HepG2 (cell line): Measurements from ENCODE around the gene ABCG8. TPM values are rescaled to one million over a fixed set of nuclear protein-coding genes. Genes with fewer than 3 reads are reported as not detected.

ENCODE experiments used
- ETV6 ChIP-seq: sonication (generic); formaldehyde crosslinking; conservative IDR thresholded peaks from 2 replicates; pipeline ENCODE4 v1.4.0; 2020; ENCODE audit warnings: missing genetic modification reagents
- RBFOX2 ChIP-seq: fragments of 200-400 bp; formaldehyde crosslinking; IDR thresholded peaks from 2 replicates; pipeline ENCODE4 v1.6.1; 2017; ENCODE audit warnings: low read depth, mild to moderate bottlenecking, low read length
- WIZ ChIP-seq: sonication (generic); formaldehyde crosslinking; IDR thresholded peaks from 2 replicates; pipeline ENCODE4 v1.5.1; 2020; ENCODE audit warnings: mild to moderate bottlenecking, missing genetic modification reagents
- ZFP36L1 ChIP-seq: sonication (generic); formaldehyde crosslinking; IDR thresholded peaks from 2 replicates; pipeline ENCODE4 v1.8.0; 2022; ENCODE audit warnings: mild to moderate bottlenecking, missing genetic modification reagents, moderate library complexity
- ZFP82 ChIP-seq: sonication (generic); formaldehyde crosslinking; IDR thresholded peaks from 2 replicates; pipeline ENCODE4 v1.5.1; 2020; ENCODE audit warnings: mild to moderate bottlenecking, missing genetic modification reagents, borderline replicate concordance
- ZIK1 ChIP-seq: sonication (generic); formaldehyde crosslinking; IDR thresholded peaks from 2 replicates; pipeline ENCODE4 v1.5.0; 2020; ENCODE audit warnings: mild to moderate bottlenecking, low read depth, missing genetic modification reagents, borderline replicate concordance
- ZKSCAN5 ChIP-seq: sonication (generic); formaldehyde crosslinking; IDR thresholded peaks from 2 replicates; pipeline ENCODE4 v1.5.1; 2020; ENCODE audit warnings: mild to moderate bottlenecking, missing genetic modification reagents
- ZNF124 ChIP-seq: sonication (generic); formaldehyde crosslinking; IDR thresholded peaks from 2 replicates; pipeline ENCODE4 v1.4.0; 2020; ENCODE audit warnings: missing genetic modification reagents
- ZNF136 ChIP-seq: sonication (generic); formaldehyde crosslinking; IDR thresholded peaks from 2 replicates; pipeline ENCODE4 v1.8.1; 2022; ENCODE audit warnings: low read depth, mild to moderate bottlenecking, moderate library complexity, missing genetic modification reagents
- polyA plus RNA-seq, 8 experiments: library from polyadenylated mRNA; depleted of rRNA in 3 of 8; stranded (reverse) in 7 of 8; unstranded in 1 of 8; fragments of >200 nt; fragmentation: Illumina TruSeq in 4 of 8; extraction: Trizol in 4 of 8; gene quantifications; 2 replicates each; pipeline versions ENCODE4 v1.2.1 to v1.2.3, GENCODE V29; 2011 to 2016; ENCODE audit warnings: low read depth in 4 of 8, missing spikeins in 1 of 8, mixed read lengths in 1 of 8; ENCODE audit not compliant: insufficient read depth in 1 of 8
- total RNA-seq, 5 experiments: library from RNA; depleted of rRNA; stranded (reverse); fragments of >200 nt; fragmentation: Illumina TruSeq; extraction: Trizol; gene quantifications; 2 replicates each; pipeline ENCODE4 v1.2.3, GENCODE V29; 2016; ENCODE audit warnings: low read depth in 1 of 5
- TF ChIP-seq, protein P1 (sequence below): sonication (generic); formaldehyde crosslinking; IDR thresholded peaks from one replicate; pipeline ENCODE4 v1.5.1; 2020; ENCODE audit warnings: mild to moderate bottlenecking, missing genetic modification reagents; ENCODE audit errors: not compliant biosample characterization
- TF ChIP-seq, protein P2 (sequence below): sonication (generic); formaldehyde crosslinking; conservative IDR thresholded peaks from 2 replicates; pipeline ENCODE4 v1.8.1; 2023; ENCODE audit warnings: missing genetic modification reagents
- TF ChIP-seq, protein P3 (sequence below): sonication (generic); formaldehyde crosslinking; IDR thresholded peaks from 2 replicates; pipeline ENCODE4 v1.5.0; 2020; ENCODE audit warnings: missing genetic modification reagents
- TF ChIP-seq, protein P4 (sequence below): sonication (generic); formaldehyde crosslinking; IDR thresholded peaks from 2 replicates; pipeline ENCODE4 v1.5.0; 2020; ENCODE audit warnings: mild to moderate bottlenecking, low read depth, missing genetic modification reagents, borderline replicate concordance
- TF ChIP-seq, protein P5 (sequence below): sonication (generic); formaldehyde crosslinking; IDR thresholded peaks from 2 replicates; pipeline ENCODE4 v1.4.0; 2020; ENCODE audit warnings: mild to moderate bottlenecking, missing genetic modification reagents

ABCG8 gene
- total and polyA plus RNA-seq, 2 of the 13 experiments (the other 11 are each of a cell fraction or from before 2014, with no cell fraction given): 8.1 to 8.8 TPM

DNA sequence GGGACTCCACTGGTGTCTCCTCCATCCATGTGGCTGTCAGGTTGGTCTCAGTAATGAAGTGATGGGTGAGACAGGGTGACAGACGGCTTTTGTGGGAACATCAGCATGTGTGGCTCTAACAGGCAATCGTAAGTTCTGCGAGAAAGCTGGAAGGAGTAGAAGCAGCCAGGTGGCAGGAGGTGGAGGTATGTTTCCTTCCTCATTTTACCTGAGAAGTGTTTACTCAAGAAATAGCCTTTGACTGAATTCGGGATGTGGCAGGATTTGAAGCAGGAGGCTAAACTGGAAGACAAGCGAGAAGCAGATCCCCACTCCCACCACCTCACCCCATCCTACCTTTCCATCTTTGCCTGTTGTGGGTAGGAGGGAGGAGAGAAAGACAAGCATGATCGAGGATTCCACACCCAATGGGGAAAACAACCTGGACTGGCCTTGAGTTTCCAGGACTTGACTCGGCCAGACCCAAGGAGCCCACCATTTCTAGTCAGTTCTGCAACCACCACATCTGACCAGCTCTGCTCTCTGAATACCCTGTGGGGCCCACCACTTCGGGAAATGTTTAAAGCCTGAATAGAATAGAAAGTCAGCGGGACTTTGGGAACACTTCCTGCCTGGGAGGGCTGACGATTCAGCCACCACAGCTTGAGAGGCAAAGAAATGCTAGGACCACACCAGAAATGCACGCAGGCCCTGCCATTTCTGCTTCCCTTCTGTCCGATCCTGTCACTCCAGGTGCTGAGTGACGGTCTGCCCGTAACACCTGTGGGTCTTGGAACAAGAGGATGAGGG, 1.2 kb downstream of the ABCG8 start (continued):
- TF ChIP-seq, protein P1, sequence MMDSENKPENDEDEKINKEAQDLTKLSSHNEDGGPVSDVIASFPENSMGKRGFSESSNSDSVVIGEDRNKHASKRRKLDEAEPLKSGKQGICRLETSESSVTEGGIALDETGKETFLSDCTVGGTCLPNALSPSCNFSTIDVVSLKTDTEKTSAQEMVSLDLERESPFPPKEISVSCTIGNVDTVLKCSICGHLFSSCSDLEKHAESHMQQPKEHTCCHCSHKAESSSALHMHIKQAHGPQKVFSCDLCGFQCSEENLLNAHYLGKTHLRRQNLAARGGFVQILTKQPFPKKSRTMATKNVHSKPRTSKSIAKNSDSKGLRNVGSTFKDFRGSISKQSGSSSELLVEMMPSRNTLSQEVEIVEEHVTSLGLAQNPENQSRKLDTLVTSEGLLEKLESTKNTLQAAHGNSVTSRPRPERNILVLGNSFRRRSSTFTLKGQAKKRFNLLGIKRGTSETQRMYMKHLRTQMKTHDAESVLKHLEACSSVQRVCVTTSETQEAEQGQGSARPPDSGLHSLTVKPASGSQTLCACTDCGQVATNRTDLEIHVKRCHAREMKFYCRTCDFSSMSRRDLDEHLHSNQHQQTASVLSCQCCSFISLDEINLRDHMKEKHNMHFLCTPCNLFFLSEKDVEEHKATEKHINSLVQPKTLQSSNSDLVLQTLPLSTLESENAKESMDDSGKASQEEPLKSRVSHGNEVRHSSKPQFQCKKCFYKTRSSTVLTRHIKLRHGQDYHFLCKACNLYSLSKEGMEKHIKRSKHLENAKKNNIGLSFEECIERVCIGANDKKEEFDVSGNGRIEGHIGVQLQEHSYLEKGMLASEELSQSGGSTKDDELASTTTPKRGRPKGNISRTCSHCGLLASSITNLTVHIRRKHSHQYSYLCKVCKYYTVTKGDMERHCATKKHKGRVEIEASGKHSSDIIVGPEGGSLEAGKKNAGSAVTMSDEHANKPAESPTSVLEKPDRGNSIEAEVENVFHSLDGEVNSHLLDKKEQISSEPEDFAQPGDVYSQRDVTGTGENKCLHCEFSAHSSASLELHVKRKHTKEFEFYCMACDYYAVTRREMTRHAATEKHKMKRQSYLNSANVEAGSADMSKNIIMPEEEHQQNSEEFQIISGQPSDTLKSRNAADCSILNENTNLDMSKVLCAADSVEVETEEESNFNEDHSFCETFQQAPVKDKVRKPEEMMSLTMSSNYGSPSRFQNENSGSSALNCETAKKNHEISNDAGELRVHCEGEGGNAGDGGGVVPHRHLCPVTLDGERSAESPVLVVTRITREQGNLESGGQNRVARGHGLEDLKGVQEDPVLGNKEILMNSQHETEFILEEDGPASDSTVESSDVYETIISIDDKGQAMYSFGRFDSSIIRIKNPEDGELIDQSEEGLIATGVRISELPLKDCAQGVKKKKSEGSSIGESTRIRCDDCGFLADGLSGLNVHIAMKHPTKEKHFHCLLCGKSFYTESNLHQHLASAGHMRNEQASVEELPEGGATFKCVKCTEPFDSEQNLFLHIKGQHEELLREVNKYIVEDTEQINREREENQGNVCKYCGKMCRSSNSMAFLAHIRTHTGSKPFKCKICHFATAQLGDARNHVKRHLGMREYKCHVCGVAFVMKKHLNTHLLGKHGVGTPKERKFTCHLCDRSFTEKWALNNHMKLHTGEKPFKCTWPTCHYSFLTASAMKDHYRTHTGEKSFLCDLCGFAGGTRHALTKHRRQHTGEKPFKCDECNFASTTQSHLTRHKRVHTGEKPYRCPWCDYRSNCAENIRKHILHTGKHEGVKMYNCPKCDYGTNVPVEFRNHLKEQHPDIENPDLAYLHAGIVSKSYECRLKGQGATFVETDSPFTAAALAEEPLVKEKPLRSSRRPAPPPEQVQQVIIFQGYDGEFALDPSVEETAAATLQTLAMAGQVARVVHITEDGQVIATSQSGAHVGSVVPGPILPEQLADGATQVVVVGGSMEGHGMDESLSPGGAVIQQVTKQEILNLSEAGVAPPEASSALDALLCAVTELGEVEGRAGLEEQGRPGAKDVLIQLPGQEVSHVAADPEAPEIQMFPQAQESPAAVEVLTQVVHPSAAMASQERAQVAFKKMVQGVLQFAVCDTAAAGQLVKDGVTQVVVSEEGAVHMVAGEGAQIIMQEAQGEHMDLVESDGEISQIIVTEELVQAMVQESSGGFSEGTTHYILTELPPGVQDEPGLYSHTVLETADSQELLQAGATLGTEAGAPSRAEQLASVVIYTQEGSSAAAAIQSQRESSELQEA (CRISPR knock-in tag): no peak
- TF ChIP-seq RBFOX2 (no peak), ZFP82 (no peak), ZNF124 (CRISPR knock-in tag) (no peak), ETV6 (CRISPR knock-in tag) (no peak), ZNF136 (0 out of 2 replicates have a peak, but pooled peaks have one; percentile 32), ZIK1 (CRISPR knock-in tag) (no peak), ZKSCAN5 (CRISPR knock-in tag) (no peak), WIZ (CRISPR knock-in tag) (no peak), ZFP36L1 (CRISPR knock-in tag) (0 out of 2 replicates have a peak, but pooled peaks have one; percentile 15)
- TF ChIP-seq, protein P2, sequence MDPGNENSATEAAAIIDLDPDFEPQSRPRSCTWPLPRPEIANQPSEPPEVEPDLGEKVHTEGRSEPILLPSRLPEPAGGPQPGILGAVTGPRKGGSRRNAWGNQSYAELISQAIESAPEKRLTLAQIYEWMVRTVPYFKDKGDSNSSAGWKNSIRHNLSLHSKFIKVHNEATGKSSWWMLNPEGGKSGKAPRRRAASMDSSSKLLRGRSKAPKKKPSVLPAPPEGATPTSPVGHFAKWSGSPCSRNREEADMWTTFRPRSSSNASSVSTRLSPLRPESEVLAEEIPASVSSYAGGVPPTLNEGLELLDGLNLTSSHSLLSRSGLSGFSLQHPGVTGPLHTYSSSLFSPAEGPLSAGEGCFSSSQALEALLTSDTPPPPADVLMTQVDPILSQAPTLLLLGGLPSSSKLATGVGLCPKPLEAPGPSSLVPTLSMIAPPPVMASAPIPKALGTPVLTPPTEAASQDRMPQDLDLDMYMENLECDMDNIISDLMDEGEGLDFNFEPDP: 0 out of 2 replicates have a peak, but pooled peaks have one; percentile 40
- TF ChIP-seq, protein P3, sequence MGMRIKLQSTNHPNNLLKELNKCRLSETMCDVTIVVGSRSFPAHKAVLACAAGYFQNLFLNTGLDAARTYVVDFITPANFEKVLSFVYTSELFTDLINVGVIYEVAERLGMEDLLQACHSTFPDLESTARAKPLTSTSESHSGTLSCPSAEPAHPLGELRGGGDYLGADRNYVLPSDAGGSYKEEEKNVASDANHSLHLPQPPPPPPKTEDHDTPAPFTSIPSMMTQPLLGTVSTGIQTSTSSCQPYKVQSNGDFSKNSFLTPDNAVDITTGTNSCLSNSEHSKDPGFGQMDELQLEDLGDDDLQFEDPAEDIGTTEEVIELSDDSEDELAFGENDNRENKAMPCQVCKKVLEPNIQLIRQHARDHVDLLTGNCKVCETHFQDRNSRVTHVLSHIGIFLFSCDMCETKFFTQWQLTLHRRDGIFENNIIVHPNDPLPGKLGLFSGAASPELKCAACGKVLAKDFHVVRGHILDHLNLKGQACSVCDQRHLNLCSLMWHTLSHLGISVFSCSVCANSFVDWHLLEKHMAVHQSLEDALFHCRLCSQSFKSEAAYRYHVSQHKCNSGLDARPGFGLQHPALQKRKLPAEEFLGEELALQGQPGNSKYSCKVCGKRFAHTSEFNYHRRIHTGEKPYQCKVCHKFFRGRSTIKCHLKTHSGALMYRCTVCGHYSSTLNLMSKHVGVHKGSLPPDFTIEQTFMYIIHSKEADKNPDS: no peak
- TF ChIP-seq, protein P4, sequence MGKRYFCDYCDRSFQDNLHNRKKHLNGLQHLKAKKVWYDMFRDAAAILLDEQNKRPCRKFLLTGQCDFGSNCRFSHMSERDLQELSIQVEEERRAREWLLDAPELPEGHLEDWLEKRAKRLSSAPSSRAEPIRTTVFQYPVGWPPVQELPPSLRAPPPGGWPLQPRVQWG (CRISPR knock-in tag): no peak
- TF ChIP-seq, protein P5, sequence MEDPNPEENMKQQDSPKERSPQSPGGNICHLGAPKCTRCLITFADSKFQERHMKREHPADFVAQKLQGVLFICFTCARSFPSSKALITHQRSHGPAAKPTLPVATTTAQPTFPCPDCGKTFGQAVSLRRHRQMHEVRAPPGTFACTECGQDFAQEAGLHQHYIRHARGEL: no peak
